ENCODE results near the gene CD69.
A peak's percentile ranks its signal among the peaks of the same experiment; 100 is the strongest.

CD69 gene

DNA sequence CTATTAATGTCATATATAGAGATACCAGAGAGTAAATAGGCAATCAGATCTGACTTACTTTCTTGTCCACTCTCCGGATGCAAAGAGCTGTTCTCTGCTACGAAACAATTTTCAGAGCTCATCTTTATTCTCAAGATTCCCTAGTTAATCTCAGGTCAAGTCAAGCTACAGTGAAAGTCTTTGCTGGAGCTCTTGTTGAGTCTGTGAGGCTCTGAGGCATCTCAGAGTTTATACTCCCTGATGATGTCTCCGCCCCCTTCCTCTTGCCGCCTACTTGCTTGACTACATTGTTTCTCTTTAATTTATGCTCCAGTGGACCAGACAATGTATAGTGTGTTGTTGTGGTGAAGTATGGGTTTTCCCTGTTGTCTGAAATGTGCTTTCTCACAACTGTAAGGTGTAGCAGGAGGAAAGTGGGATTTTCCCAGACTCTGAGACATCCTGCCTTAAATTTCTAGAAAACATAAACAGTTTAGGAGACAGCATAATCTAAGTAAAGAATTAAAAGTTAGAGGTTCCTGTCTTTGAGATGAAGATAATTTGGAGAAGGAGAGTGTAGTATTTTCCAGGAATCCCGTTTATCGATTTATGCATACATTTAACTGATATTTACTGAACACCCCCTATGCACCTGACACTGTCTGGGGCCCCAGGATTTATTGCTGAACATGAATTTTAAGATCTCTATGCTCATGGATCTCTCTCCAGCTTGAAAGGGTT is at the start of gene CD69:
CD69 (minus strand) TSS at position 203 of the 720 bp plus-strand sequence; CDS start at position 122, 81 bp downstream.
- TF ChIP-seq, protein P1, sequence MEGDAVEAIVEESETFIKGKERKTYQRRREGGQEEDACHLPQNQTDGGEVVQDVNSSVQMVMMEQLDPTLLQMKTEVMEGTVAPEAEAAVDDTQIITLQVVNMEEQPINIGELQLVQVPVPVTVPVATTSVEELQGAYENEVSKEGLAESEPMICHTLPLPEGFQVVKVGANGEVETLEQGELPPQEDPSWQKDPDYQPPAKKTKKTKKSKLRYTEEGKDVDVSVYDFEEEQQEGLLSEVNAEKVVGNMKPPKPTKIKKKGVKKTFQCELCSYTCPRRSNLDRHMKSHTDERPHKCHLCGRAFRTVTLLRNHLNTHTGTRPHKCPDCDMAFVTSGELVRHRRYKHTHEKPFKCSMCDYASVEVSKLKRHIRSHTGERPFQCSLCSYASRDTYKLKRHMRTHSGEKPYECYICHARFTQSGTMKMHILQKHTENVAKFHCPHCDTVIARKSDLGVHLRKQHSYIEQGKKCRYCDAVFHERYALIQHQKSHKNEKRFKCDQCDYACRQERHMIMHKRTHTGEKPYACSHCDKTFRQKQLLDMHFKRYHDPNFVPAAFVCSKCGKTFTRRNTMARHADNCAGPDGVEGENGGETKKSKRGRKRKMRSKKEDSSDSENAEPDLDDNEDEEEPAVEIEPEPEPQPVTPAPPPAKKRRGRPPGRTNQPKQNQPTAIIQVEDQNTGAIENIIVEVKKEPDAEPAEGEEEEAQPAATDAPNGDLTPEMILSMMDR (IDR thresholded peaks at IDR 0.05; ENCODE audit: borderline replicate concordance, insufficient read depth, low read depth, low read length), result no peak
- H3K4me3 ChIP-seq (ENCODE audit: low read depth, low read length), result peak within 1 kb of the TSS; percentile 59

DNA sequence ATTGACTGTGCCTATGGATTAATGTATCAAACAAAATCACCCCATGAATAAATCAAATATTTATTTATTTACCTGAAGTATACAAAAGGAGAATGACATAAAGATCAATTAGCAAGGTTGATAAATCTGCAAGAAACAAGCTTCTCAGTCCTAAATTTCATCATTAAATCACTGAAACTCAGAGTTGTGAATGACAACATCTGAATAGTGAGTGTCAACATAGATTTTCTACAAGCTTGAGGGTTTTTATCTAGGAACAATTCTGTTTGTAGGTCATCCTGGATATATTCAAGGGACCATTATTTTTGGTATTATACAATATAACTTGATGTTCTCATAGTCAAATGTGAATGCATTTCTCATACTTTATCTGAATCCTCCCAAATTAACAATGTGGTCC is 49.2 kb upstream of the CD69 start:
- H3K4me3 ChIP-seq (ENCODE audit: low read depth, low read length), result no peak overlapping the region
- TF ChIP-seq, protein P1 (IDR thresholded peaks at IDR 0.05; ENCODE audit: borderline replicate concordance, insufficient read depth, low read depth, low read length), result no peak

DNA sequence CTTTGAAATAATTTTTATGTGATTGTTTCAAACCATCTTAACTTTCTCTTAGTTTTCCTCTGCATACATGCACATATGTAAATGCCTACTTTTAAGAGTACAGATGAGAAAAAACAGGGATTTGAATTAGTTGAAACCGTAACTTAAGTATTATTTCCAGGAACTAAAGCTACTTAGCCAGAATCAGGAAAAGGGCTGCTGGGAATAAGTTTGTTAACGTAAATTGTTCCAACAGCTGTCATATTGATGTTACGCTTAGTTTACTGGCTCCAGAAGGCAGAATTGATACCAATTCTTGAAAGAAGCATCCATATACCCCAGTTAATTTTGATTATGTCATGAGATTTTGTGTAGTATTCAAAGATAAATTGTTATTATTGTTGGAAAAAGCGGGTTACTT is 48.6 kb upstream of the CD69 start:
- TF ChIP-seq, protein P1 (IDR thresholded peaks at IDR 0.05; ENCODE audit: borderline replicate concordance, insufficient read depth, low read depth, low read length), result no peak
- no peak overlapping the region for H3K4me3 ChIP-seq (ENCODE audit: low read depth, low read length)

DNA sequence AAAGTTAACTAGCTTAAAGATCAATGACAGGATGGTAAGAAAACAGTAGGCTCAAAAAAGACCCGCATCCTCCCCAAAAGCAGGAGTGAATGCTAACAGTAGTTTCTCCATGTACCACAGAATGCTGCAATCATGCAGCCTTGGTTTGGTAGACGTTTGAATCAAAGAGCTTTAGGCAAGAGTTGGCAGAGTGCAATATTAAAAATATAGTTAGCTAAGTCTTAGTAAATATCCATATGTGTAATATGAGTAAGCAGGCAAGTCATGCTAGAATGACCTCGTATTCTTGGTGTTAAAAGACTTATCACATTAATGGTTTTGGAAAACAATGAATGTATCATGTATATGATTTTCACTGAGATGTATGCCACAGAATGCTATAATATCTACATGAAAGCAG is 47.8 kb upstream of the CD69 start:
- TF ChIP-seq, protein P1 (IDR thresholded peaks at IDR 0.05; ENCODE audit: borderline replicate concordance, insufficient read depth, low read depth, low read length), result no peak
- H3K4me3 ChIP-seq (ENCODE audit: low read depth, low read length), result no peak overlapping the region

DNA sequence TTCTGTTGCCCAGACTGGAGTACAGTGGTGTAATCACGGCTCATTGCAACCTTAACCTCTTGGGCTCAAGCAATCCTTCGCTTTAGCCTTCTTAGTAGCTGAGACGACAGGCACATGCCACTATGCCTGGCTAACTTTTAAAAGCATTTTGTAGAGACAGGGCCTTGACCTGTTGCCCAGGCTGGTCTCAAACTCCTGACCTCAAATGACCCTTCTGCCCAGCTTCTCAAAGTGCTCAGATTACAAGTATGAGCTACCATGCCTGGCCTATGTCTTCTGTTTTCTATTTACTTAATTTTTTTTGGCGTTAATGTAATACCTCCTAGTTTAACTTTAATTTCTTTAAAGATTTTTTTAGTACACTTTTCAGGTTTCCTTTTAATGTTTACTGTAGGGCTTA is 46.0 kb upstream of the CD69 start:
- TF ChIP-seq, protein P1 (IDR thresholded peaks at IDR 0.05; ENCODE audit: borderline replicate concordance, insufficient read depth, low read depth, low read length), result no peak
- H3K4me3 ChIP-seq (ENCODE audit: low read depth, low read length), result no peak overlapping the region

DNA sequence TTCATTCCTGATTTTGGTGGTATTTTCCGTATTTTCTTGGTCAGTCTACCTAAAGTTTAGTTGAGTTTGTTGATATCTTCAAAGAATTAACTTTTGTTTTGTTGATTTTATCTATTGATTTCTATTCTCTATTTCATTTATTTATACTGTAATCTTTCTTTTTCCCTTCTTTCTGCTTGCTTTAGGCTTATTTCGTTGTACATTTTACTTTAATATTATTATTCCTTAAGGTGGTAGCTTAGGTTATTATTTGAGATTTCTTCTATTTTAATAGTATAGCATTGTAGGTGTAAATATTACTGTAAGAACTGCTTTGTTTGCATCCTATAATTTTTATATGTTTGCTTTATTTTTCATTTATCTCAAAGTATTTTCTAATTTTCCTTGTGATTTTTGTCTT is 45.2 kb upstream of the CD69 start:
- TF ChIP-seq, protein P1 (IDR thresholded peaks at IDR 0.05; ENCODE audit: borderline replicate concordance, insufficient read depth, low read depth, low read length), result no peak
- no peak overlapping the region for H3K4me3 ChIP-seq (ENCODE audit: low read depth, low read length)

DNA sequence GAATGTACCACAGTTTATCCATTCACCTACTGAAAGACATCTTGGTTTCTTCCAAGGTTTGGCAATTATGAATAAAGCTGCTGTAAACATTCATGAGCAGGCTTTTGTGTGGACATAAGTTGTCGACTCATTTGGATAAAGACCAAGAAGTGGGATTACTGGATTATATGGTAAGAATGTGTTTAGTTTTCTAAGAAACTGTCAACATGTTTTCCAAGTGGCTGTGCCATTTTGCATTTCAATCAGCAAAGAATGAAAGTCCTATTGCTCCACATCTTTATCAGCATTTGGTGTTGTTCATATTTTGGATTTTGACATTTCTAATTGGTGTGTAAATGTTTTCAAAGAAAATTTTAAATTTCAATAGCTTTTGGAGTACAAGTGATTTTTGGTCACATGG is 39.3 kb upstream of the CD69 start:
- TF ChIP-seq, protein P1 (IDR thresholded peaks at IDR 0.05; ENCODE audit: borderline replicate concordance, insufficient read depth, low read depth, low read length), result no peak
- H3K4me3 ChIP-seq (ENCODE audit: low read depth, low read length), result no peak overlapping the region
